HG03378 (cell line): ENCODE data around the gene ABHD15.

ENCODE experiments used
- ATAC-seq: cut with Tn5 transposase; IDR thresholded peaks from one replicate; pipeline ENCODE4 v1.9.1; 2021; ENCODE audit warnings: mild to moderate bottlenecking, moderate library complexity; ENCODE audit not compliant: unreplicated experiment

Gene ABHD15

GRCh38 chr17:29566473-29567303 is at the start of gene ABHD15:
Gene ABHD15 (minus strand): TSS chr17:29567037. CDS start chr17:29566966, 71 bp downstream.
- no peak for ATAC-seq

DNA sequence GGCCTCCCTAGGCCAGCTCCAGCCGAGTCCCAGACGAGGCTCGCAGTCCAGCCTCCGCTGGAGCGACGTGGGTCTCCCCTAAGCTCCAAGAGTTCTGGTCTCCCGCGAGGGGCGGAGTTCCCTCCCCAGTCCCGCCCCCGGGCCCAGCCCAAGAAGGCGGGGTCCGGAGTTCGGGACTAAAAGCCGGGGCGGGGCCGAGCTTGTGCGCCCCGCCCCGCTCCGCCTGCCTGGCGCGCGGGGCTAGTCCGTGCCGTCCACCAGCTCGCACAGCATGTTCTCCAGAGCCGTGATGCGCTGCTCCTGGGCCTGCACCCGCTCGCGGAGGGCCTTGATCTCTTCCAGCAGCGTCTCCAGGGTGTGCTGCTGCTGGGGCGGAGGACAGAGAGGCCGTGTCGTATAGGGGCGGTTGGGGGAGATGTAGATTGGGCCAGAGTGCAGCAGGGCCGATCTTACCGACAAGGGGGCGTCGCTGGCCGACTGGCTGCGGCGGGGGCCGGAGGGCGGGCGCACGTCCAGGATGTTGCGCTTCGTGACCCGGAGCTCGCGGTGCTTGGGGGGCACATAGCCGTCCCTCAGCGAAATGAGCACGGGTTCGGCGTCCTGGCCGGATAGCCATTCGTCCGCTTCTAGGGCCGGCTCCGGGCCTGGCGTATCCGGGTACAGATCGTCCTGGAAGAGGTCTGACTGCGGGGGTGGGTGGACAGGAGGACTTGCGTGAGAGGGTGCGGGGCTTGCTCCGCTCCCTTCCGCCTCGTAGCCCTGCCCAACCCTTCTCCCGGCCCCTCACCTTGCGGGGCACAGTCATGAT is 48.9 kb upstream of the ABHD15 start:
- no peak for ATAC-seq

DNA sequence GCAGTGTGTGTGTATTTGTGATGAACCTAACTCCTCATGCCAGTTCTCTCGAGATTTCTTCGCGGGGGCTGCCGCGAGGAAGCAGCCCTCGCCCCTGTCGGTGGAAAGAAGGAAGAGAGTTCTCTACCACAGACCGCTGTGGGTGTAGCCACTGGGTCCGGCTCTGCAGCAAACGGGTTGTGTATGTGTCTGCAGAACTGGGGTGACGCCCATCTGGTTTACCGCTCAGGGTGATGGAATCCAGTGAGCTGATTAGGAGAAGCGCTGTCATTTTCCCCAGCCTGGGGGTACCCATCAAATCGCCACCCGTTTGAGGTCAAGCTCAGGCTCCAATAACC is 48.2 kb upstream of the ABHD15 start:
- ATAC-seq, result no peak

DNA sequence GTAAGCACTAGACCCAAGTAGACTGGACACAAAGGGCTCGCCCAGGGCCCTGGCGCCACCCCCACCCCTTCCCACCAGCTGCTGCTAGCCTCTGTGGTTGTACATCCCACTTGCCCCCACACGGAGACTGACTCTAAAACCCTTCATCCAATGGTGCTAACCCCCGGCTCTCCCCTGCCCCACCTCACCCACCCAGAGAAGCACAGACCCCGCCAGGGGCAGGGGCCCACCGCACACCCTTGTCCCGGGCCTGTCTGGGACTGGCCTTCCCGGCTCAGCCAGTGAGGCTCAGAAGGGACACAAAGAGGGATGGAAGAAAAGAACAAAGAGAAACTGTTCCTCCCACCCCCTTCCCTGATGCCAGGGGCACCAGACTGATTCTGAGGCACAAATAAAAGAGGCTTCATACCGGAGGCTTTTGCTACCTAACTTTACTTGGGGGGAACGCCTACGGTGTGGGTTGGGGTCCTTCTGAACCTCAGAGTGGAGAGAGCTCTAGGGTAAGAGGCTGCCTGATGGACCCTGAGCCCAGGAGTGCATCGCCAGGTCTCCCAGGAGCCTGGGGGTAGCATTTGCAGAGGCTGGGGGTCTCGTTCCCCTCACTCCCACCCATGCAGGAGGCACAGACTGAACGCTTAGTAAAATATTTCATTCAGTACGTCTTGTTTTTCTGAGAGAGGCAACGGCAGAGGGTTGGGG is 47.7 kb upstream of the ABHD15 start:
- no peak for ATAC-seq

- ATAC-seq, result no peak
Observed at GRCh38 chr17:29613856-29614255, 47.0 kb upstream of the ABHD15 start.

DNA sequence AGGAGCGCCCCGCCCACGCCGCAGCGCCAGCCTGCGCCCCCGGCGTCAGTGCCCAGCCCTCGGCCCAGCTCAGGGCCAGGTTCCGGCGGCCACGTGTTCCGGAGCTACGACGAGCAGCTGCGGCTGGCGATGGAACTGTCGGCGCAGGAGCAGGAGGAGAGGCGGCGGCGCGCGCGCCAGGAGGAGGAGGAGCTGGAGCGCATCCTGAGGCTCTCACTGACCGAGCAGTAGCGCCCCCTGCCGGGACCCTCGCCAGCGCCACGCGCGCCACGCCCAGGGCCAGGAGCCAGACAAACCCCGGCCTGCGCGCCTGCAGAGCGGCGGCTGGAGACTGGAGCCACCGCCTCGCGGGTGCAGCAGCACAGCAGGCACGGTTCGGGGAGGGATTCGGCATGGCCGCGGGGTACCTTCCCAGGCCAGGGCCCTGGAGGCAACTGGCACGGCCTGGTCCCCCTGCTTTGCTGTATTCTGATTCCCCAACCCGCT is 46.6 kb upstream of the ABHD15 start:
- ATAC-seq, result no peak

DNA sequence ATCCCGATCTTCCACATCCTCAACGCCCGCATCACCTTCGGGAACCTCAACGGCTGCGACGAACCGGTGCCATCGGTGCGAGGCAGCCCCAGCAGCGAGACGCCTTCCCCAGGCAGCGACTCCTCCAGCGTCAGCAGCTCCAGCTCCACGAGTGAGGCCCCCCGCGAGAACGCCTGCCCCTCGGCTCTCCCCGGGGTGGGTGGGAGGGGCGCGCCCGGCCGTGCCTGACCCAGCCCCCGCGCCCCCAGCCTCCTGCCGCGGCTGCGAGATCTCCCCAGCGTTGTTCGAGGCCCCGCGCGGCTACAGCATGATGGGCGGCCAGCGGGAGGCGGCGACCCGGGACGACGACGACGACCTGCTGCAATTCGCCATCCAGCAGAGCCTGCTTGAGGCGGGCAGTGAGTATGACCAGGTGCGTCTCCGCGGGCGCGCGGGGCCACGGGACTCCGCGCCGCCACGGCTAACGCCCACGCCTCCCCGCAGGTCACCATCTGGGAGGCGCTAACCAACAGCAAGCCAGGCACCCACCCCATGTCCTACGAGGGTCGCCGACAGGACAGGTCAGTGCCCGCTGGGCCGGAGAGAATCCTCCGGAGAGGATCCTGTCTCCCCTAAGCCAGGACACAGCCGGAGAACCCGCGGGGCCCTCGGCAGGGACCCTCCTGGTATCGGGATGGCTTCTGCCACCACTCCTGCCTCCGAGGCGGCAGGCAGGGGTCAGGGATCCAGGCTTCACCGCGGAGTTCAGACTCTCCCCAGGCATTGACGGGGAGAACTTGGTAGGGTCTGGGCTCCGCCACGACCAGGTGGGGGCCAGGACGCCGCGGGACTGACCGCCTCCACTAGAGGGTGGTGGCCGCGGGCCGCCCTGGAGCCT is 45.8 kb upstream of the ABHD15 start:
- ATAC-seq, result no peak

DNA sequence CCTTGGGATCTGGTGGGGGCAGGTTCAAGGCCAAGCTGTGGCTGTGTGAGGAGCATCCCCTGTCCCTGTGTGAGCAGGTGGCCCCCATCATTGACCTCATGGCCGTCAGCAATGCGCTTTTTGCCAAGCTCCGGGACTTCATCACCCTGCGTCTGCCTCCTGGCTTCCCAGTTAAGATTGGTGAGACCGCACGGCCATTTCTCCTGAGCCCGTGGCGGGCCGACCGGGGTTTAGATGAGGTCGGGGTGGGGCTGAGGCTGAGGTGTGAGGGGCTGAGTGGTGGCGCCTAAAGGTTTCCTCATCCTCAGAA is 45.2 kb upstream of the ABHD15 start:
- ATAC-seq, result no peak

- no peak for ATAC-seq
Observed at GRCh38 chr17:29611351-29612093, 44.7 kb upstream of the ABHD15 start.

DNA sequence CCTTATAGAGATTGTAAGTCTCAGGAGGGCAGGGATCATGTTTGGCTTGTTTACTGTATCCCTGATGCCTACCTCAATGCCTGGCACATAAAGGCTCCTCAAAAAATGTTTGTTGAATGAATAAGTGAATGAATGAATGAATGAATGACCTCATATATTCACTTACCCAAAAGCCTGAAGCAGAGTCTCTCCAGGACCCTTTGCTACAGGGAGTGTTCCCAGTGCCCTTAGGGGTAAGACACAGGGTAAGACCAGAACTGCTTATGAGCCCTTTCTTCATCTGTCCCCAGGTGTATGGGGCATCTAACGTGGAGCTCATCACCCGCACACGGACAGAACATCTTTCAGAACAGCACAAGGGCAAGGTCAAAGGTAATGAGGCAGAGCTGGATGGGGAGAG is 43.6 kb upstream of the ABHD15 start:
- no peak for ATAC-seq

GRCh38 chr17:29608986-29609385 is 42.1 kb upstream of the ABHD15 start:
- no peak for ATAC-seq

DNA sequence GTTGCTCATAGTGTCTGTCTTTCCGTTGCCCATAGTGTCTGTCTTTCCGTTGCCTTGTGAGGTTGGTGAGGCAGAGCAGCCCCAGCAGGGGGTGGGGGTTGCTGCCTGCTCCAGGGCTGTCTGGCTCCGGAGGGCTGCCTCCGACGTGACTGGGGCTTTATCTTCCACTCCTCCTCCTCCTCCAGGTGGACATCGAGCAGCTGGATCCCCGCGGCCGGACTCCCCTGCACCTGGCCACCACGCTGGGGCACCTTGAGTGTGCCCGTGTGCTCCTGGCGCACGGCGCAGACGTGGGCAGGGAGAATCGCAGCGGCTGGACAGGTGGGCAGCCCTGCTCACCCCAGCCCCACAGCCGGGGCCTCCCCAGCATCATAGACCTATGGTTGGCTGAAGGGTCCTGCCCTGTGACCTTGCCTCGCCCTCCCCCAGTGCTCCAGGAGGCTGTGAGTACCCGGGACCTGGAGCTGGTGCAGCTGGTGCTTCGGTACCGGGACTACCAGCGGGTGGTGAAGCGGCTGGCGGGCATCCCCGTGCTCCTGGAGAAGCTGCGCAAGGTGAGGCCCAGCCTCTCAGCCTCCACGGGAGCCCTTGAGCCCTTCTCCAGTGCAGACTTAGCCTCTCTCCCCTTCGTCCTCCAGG is 40.8 kb upstream of the ABHD15 start:
- no peak for ATAC-seq

DNA sequence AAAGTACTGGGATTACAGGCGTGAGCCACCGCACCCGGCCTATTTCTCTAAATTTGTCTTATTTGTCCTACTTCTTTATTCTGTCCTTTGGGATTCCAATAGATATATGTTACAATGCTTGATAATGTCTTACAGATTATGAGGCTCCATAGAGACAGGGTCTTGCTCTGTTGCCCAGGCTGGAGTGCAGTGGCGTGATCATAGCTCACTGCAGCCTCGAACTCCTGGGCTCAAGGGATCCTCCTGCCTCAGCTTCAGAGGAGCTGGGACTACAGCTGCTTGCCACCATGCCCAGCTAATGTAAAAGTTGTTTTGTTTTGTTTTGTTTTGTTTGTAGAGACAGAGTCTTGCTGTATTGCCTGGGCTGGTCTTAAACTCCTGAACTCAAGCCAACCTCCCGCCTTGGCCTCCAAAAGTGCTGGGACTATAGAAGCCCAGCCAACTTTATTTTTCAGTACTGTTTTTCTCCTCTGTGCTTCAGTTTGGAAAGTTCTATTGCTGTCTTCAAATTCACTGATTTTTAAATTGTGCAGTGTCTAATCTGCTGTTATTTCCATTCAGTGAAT is 36.4 kb upstream of the ABHD15 start:
- ATAC-seq, result no peak

DNA sequence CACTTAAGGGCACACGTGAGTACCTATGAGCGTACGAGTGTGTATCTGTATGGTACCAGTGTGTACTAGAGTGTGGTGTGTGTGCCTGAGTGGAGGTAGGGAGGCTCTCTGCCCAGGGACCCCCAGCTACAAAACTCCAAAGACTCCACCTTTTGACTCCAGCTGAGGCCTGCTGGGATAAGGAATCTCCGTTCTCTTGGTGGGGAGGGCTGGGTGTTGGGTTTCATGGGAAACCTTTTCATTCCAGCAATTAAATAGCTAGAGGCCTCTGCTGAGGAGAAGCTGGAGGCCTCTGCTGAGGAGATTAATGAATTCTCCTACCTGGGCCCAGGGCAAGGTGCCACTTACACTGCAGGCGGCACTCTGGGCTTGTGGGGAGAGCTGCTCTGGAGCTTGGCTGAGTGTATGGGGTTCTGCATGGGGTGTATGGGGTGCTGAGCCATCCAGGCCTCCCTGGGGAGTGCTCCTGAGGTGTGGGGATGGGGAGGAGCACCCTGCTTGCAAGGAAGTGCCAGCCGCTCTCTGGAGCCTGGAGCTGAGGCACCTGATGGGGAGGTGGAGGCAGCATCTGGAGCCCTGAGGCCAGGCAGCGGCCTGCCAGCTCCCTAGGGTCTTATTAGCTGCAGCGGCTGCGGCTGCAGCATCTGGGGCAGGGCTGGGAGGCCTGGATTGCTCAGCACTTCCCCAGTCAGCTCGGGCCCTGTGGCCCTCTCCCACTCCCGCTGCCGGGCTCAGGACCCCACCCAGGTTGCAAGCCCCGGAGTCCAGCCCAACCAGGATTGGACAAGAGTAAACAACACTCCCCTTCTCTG is 30.7 kb upstream of the ABHD15 start:
- no peak for ATAC-seq

DNA sequence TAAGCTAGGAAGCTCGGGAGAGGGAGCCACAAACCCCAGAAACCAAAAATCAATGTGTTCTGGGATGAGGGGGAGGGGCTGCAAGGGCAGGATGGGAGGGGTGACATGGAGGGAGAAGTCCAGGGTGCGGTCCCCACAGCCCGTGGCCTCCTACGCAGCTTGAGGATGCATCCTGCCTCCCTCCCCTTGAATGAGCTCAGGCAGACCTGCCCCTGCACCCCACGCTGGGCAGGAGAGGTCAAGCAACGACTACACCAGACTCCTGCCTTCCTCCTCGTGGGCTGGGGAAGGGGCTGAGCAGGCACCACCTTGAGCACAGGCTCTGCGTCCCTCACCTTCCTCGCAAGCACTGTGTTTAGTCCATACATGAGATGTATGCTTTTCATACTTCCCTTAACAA is 30.0 kb upstream of the ABHD15 start:
- no peak for ATAC-seq

- no peak for ATAC-seq
Observed at GRCh38 chr17:29595943-29596774, 29.3 kb upstream of the ABHD15 start.

DNA sequence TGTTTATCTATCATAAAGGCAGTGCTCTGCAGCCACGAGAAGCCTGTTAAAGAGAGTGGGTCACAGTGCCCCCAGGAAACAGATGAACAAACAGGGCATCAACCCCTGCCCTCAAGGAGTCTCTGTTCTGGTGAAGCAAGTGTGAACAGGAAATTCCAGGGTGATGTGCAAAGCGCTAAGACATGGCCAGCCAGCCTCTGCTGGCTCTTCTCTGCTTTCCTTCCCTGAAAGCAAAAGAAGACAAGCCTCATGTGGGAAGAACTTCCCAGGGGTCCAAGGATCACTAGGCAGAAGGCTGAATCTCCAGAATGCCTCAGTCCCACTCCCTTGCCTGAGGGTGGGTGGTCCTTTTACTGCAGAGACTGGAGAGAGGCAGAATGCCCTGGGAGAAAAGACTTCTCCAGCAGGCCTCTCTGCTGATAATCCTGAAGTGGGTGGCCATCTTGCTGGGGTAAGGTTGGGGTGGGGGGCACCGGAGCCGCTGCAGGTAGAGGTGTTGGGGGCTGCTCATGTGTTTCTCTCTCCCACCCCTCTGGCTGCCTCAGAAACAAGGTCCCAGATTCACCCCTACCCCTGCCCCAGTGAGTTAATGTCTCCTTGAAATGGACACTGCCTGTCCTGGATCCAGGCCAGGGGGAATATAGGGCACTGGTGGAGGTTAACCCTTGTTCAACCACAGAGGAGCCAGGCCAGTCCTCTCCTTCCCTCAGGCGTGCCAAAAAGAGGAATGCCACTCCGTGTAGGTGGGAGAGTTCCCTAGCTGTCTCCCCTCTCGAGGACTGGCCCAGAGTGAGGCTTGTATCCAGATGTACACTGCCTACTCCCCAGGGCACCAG is 28.5 kb upstream of the ABHD15 start:
- ATAC-seq, result no peak
